ENCODE results near the gene IKBKE. TPM values are rescaled to one million over a fixed set of nuclear protein-coding genes. Genes with fewer than 3 reads are reported as not detected.

Gene IKBKE
- total RNA-seq, 2 donors from 2014 or later = 3.6 to 6.1 TPM

- no peak for TF ChIP-seq CTCF (IDR thresholded peaks at IDR 0.05)
- TF ChIP-seq POLR2AphosphoS5 (IDR thresholded peaks at IDR 0.05) = no peak
- no peak for TF ChIP-seq POLR2A (IDR thresholded peaks at IDR 0.05)
- Histone ChIP-seq H3K27me3 (replicated peaks; ENCODE audit: insufficient read depth) (no peaks in the 10 kb centered on the region), H3K4me3 (no peak overlapping the region), H3K4me1 (replicated peaks) (peaks cover 19% of the 10 kb centered on the region), H3K27ac (peak overlapping the region; percentile 60 to 66), H3K36me3 (no peaks in the 10 kb centered on the region), H3K9me3 (no peaks in the 10 kb centered on the region)
- intact Hi-C loops (cut with DNase I) = loop anchor here (2.0 kb wide), 1 partner anchor 41 kb away; no protein-coding TSS in a partner anchor
- WGBS = 91% methylated on average over 7 of the region's 7 CpGs
- no peak for DNase-seq (ENCODE audit: low spot score)
Measured at GRCh38 chr1:206541236-206541833, 71.1 kb downstream of the IKBKE start.

DNA sequence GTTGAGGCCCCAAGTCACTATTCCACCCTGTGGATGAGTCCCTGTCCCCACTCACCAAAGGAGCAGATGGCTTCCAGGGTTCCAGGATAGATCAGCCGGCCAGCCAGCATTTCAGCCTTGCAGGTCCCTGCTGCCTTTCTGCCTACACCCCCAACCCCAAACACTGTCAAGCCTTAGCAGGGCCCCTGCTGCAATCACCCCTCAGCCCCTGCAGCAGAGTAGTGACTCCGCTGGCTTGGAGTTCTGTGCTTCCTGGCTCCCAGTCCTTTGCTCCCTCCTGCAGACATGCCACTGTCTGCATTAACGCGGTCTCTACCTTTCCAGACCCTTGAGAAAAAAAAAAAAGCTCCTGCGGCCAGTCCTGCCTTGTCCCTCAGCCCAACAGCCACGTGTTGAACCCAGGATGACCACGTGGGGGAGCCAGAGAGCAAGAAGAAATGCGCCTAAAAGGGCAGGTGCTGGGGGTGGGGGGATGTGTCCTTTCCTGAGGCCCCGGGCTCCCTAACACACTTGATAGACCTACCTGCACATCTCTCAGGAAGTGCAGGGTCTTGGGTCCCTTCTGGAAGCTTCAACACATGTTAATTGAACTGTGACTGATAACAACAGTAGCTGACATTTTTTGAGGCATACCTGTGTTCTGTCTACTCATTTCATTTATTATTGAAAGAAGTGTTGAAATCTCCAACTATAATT, 74.4 kb downstream of the IKBKE start:
- DNase-seq (ENCODE audit: low spot score) = peak; percentile 46
- 15% methylated on average over 9 of the region's 9 CpGs for WGBS
- intact Hi-C loops (cut with DNase I) = no loop called here
- TF ChIP-seq POLR2A (IDR thresholded peaks at IDR 0.05) = no peak
- peak; percentile 61 to 85 (median 75) for TF ChIP-seq CTCF (IDR thresholded peaks at IDR 0.05)
- TF ChIP-seq POLR2AphosphoS5 (IDR thresholded peaks at IDR 0.05) = peak; percentile 35
- H3K27me3 ChIP-seq (replicated peaks; ENCODE audit: insufficient read depth) = no peaks in the 10 kb centered on the region
- peaks cover 13% of the 10 kb centered on the region for H3K4me1 ChIP-seq (replicated peaks)
- no peaks in the 10 kb centered on the region for H3K36me3 ChIP-seq
- H3K4me3 ChIP-seq = no peak overlapping the region
- H3K27ac ChIP-seq = no peak overlapping the region
- H3K9me3 ChIP-seq = no peaks in the 10 kb centered on the region

GRCh38 chr1:206545351-206545750, 75.1 kb downstream of the IKBKE start:
- 100% methylated on average over 1 of the region's 1 CpG for WGBS
- no peak for TF ChIP-seq CTCF (IDR thresholded peaks at IDR 0.05)
- no peak for TF ChIP-seq POLR2A (IDR thresholded peaks at IDR 0.05)
- TF ChIP-seq POLR2AphosphoS5 (IDR thresholded peaks at IDR 0.05) = no peak
- Histone ChIP-seq H3K36me3 (no peaks in the 10 kb centered on the region), H3K4me1 (replicated peaks) (peaks cover 6% of the 10 kb centered on the region), H3K27me3 (replicated peaks; ENCODE audit: insufficient read depth) (no peaks in the 10 kb centered on the region), H3K9me3 (no peaks in the 10 kb centered on the region), H3K4me3 (no peak overlapping the region), H3K27ac (no peak overlapping the region)
- intact Hi-C loops (cut with DNase I) = no loop called here
- DNase-seq (ENCODE audit: low spot score) = no peak

Small RNAs within 50 kb of the gene (microRNA-seq; reads per million reads assigned to microRNA genes)
- 1.1 reads per million, percentile 11 among the genes with 10 or more reads in this experiment for gene MIR6769B

Small RNAs within 50 kb of the gene (small RNA-seq; reads per million reads assigned to genes)
- gene MIR6769B = 0 to 0.37 reads per million in 2 donors

Other genes with a start within 250 kb of the IKBKE start
- gene RASSF5, start 37.1 kb downstream of the IKBKE start, total RNA-seq = 10 to 100 TPM; 22.2 to 42.5 TPM
- gene EIF2D, start 142.0 kb downstream of the IKBKE start, total RNA-seq = 10 to 100 TPM; 42.8 to 60.2 TPM
- 1 to 10 TPM; 2.6 to 9.7 TPM for gene DYRK3, start 165.1 kb downstream of the IKBKE start, total RNA-seq
- 10 to 100 TPM; 27.1 to 67.0 TPM for gene MAPKAPK2, start 214.4 kb downstream of the IKBKE start, total RNA-seq

All from prostate gland (tissue), 2 donors.